Stimulated activated CD8-positive, alpha-beta memory T cell treated with anti-CD3 and anti-CD28 coated beads, Interleukin-4, amount 100 ng/mL, for 48 hours (primary cell): ENCODE results near the gene HK3.
"Not testable (repeated sequence)": the region's sequence is repeated elsewhere in the genome, so short reads cannot be mapped to it uniquely, and the experiment has no call there.

ENCODE experiments used
- DNase-seq: peaks from one replicate; pipeline ENCODE4 v3.0.0-alpha.2; 2020

HK3 gene

GRCh38 chr5:176881816-176882566 lies 17.2 kb downstream of the HK3 start:
- DNase-seq, result no peak

DNA sequence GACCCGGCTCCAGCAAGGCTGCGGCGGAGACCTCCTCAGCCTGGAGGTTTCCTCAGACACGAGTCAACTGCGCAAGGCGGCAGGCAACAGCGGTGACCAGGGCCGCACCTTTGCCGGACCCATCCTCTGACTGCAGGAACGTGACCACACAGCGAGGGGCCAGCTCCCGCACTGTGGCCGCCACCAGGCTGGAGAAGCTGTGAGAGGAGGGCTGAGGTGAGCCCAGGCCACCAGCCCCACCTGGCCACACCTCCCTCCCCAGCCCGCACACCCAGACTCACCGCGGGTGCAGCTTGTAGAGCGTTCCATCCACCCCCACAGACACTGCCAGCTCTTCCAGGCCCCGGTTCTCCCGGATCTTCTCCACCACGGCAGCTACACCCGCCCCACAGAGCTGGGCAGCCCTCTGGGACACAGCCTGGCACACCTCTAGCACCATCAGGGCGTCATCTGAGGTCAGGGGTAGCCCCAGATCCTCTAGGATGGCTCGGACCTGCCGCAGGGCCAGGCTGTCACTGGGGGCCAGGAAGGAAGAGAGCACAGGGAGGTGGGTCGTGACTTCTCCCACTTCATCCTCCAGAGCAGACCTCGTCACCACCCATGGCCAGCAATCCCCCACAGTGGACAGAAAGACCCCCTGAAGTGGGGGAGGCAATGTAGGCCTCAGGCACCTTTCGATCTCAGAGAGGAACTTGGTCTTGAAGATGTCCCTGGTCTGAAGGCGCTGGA lies 18.0 kb downstream of the HK3 start:
- DNase-seq, result no peak

DNA sequence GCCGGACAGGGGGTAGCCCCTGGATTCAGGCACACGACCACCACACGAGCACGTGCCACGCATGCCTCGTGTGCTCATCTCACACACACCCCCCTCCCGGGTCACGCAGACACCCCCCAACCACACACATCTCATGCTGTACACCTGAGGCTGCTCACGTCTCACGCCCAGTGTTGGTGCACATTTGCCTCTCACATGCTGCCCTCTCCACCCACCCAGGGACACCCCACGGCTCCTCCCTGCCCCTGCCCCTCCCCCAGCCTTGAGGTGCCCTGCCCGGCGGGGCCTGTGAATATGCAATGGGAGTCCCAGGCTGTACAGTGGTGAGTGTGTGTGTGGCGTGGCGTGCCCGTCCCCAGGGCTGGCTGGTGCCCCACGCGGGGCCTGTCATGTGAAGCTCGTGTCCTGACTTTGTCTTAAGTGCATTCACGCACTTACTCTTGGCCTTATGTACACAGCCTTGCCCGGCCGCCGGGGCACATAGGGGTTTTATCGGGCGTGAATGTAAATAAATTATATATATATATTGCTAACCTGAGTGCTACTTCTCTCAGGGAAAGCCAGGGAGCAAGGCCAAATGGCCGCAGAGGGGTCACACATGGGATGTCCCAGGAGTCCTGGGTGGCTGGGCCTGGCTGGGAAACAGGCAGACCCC lies 18.7 kb downstream of the HK3 start:
- DNase-seq, result no peak

- no peak for DNase-seq
These were observed 19.3 kb downstream of the HK3 start for GRCh38 chr5:176879663-176880361.

DNA sequence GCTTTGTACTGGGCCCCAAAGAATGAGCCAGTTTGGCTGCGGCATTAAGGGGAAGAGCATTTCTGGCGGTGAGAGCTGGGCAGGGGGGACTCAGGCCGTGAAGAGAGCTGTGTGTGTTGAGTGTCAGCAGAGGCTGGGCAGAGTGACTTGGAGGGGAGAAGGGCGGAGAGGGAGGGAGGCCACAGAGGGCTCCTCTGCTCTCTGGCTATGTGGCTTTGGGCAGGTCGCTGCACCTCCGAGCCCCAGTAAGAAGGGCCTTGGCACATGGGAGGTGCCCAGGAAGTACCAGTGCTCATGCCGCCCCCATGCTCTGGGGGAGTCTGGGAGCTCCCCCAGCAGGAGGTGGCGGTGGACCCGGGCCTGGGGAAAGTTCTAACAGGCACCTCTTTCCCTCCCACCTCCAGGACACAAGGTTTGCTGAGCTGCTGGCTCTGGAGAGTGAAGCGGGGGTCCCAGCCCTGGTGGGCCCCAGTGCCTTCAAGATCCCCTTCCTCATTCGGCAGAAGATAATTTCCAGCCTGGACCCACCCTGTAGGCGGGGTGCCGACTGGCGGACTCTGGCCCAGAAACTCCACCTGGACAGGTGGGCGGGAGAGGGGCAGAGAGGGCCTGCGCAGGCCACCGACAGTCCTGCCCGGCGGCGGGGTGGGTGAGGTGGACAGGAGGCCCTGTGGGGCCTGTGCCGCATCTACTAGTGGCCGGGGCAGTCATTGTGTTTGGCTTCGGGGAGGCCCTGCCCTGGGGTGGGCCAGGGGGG lies 20.1 kb downstream of the HK3 start:
- no peak for DNase-seq

GRCh38 chr5:176878463-176878862 lies 20.7 kb downstream of the HK3 start:
- no peak for DNase-seq

GRCh38 chr5:176877793-176878331 lies 21.3 kb downstream of the HK3 start:
- no peak for DNase-seq

DNA sequence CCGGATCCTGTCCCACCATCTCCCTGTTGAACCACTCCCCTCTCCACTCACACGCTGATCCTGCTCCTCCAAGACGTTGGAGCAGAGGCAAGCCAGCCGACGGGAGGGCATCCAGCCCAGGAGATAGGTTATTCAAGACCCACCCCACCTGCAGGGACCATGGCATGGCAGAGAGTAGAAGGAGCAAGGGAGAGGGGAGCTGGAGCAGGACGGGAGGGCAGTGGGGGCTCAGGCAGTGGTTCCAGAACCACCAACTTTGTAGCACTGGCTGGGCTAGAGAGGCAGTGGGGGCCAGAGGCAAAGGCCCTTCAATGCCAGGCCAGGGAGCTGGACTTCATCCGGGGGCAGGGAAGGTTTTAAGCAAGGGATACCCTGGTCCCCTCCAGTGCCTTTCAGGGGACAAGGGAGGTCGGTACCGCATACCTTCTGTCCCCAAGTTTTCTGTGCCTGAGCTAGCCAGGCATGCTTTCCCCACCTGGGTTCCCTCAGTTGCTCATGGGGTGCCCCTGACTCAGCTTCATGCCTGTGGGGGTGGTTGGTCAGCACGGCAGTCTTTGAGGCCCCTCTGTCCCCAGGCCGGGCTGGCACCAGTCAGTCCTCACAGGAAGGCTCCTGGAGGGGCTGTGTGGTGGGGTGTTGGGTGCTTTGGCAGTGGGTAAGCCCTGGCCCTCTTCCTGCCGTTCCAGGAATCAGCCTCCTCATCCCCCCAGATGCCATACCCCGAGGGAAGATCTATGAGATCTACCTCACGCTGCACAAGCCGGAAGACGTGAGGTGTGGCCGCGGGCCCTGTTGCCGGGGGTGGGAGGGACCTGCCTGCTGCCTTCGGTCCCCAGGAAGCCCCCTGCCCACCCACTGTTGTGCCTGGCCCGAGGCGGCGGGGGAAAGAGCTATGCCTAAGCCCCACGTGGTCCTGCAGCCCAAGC lies 22.4 kb downstream of the HK3 start:
- DNase-seq, result no peak

DNA sequence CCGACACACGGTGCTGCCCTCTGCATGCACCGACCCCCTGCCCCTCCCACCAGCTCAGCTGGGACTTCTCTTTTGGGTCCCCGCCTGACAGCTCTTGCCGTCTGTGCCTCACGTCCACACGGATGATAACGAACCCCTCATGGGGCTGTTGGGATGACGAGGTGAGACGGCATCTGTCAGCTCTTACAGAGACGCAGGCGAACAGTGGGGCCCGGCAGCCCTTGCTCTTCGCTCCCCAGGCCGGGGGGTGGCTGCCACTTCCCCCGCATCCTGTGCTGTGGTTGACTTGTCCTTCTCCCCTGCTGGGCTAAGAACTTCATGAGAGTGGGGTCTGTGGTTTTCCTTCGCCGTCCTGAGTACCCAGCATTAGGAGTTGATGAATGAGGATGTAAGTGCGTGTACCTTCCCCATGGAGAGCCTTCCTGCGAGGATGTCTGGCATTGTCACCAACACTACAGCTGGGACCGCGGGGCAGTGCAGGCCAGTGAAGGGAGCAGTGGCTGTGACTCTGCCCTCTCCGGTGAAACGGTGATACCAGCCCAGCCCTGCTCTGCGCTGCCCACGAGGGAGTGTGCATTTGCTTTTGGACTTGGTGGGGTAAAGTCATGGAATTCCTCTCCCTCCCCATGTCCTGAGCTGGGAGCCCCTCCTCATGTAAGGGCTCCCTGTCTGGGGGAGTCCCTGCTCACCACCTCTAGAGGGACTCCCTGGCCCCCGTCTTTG lies 23.2 kb downstream of the HK3 start:
- DNase-seq, result no peak

GRCh38 chr5:176875014-176875550 lies 24.1 kb downstream of the HK3 start:
- DNase-seq, result no peak

DNA sequence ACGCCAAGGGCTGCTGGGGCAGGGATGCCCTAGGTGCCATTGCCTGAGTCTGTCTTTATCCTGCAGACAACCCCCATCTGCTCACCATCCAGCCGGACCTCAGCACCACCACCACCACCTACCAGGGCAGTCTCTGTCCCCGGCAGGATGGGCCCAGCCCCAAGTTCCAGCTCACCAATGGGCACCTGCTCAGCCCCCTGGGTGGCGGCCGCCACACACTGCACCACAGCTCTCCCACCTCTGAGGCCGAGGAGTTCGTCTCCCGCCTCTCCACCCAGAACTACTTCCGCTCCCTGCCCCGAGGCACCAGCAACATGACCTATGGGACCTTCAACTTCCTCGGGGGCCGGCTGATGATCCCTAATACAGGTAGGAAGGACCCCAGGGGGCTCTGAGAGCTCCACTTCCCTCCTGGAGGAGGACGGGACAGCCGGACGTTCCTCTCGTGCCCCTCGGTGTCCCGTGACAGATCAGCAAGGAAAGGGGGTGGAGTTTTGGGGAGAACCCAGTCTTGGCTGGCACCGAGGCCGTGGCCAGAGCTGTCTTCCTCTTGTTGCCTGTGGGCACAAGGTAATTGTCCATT lies 24.9 kb downstream of the HK3 start:
- DNase-seq, result no peak

DNA sequence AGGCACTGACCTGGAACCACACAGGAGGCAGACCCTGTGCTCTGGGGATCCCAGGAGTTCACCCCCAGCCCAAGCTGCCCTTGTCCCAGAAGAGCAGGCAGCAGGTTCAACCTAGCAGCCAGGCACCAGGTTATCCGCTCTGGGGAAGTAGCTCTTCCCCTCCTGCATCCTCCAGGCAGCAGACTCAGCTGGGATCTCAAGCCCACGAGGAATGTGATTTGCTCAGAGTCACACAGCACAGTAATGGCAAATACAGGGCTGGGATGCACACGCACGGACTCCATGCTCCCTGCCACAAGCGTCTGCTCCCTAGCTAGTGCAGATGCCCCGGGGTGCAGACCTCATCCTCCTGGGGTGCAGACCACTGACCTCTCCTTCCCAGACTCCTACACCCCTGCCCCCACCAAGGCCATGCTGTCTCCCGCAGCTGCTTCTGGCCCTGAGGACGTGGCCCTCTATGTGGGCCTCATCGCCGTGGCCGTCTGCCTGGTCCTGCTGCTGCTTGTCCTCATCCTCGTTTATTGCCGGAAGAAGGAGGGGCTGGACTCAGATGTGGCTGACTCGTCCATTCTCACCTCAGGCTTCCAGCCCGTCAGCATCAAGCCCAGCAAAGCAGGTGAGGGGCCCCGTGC lies 25.5 kb downstream of the HK3 start:
- DNase-seq, result no peak

DNA sequence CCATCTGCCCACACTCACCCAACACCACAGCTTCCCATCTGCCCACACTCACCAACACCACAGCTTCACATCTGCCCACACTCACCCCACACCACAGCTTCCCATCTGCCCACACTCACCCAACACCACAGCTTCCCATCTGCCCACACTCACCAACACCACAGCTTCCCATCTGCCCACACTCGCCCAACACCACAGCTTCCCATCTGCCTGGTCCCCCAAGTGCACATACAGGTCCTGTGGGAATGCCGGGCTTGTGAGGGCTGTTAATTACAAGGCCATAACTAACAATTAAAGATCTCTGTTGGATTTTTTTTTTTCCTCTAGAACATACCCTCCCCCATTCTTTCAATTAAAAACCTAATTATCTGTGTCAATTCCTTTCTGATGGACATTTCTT lies 26.1 kb downstream of the HK3 start:
- not testable (repeated sequence) for DNase-seq

DNA sequence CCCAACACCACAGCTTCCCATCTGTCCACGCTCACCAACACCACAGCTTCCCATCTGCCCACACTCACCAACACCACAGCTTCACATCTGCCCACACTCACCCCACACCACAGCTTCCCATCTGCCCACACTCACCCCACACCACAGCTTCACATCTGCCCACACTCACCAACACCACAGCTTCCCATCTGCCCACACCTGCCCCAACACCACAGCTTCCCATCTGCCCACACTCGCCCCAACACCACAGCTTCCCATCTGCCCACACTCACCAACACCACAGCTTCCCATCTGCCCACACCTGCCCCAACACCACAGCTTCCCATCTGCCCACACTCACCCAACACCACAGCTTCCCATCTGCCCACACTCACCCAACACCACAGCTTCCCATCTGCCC lies 26.6 kb downstream of the HK3 start:
- not testable (repeated sequence) for DNase-seq

GRCh38 chr5:176870644-176871043 lies 28.5 kb downstream of the HK3 start:
- DNase-seq, result not testable (repeated sequence)

- no peak for DNase-seq
These were observed 29.0 kb downstream of the HK3 start for GRCh38 chr5:176870110-176870591.

DNA sequence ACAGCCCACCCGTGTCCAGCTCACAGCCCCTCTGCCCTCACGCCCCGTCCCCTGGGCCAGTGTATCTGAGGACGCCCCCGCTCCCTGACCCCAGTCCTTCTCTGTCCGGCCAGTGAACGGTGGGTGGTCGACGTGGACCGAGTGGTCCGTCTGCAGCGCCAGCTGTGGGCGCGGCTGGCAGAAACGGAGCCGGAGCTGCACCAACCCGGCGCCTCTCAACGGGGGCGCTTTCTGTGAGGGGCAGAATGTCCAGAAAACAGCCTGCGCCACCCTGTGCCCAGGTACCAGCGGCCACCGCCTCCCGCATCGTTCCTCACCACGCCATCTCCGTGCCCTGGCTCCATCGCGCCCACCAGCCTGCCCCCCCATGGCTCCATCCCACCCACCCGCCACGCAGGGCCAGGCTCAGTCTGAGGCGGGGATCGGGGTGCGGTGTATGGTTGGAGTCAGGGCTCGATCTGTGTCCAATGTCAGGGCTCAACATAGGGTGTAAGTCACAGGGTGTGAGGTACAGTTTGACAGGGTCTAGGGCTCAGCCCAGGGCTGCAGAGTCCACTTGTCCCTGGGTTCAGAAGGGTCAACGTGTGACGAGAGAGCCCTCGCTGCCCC lies 29.5 kb downstream of the HK3 start:
- DNase-seq, result no peak

GRCh38 chr5:176868731-176869130 lies 30.4 kb downstream of the HK3 start:
- no peak for DNase-seq

DNA sequence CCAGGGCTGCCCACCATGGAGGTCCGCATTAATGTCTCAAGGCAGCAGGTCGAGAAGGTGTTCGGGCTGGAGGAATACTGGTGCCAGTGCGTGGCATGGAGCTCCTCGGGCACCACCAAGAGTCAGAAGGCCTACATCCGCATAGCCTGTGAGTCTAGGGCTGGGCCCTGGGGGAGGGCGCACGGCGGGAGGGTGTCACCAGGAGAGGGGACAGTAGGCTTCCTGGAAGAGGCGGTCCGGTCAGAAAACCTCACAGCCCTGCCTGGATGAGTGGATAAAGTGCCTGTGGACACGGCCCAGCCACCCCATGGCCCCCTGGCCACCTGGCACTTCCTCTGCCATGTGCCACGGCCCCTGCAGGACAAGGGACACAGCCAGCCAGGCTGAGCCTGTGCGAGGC lies 31.0 kb downstream of the HK3 start:
- no peak for DNase-seq
